AG10803 (cell line): ENCODE data around the gene MAST2.
A peak's percentile ranks its signal among the peaks of the same experiment; 100 is the strongest.

Experiments
- DNase-seq: peaks from one replicate; pipeline ENCODE4 v3.0.0; 2010; ENCODE audit warnings: low read depth
- H3K4me3 ChIP-seq: 2 replicates; pipeline ENCODE4 v1.5.1; 2011; ENCODE audit warnings: mild to moderate bottlenecking, low read length, control low read depth
- TF ChIP-seq, protein P1 (sequence below): conservative IDR thresholded peaks from 2 replicates; pipeline ENCODE4 v1.5.1; 2011; ENCODE audit warnings: mild to moderate bottlenecking, low read length, control low read depth, inconsistent platforms

MAST2 gene

GRCh38 chr1:45979778-45980176 lies 176.4 kb downstream of the MAST2 start:
- H3K4me3 ChIP-seq = no peak overlapping the region
- DNase-seq = no peak

DNA sequence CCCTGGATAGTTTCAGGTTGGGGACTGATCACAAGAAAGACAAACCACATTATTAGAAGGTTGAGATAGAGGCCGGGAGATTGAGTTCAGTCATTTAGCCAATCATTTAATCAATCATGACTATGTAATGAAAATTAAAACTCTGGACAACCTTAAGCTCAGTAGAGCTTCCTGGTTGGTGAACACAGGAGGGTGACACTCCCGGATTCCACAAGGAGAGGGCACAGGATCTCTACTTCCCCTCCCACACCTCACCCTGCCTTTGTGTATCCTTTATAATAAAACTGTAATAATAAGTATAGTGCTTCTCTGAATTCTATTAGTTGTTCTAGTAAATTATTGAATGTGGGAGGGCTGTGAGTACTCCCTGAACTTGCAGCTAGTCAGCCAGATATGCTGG lies 178.9 kb downstream of the MAST2 start:
- H3K4me3 ChIP-seq = no peak overlapping the region
- TF ChIP-seq, protein P1, sequence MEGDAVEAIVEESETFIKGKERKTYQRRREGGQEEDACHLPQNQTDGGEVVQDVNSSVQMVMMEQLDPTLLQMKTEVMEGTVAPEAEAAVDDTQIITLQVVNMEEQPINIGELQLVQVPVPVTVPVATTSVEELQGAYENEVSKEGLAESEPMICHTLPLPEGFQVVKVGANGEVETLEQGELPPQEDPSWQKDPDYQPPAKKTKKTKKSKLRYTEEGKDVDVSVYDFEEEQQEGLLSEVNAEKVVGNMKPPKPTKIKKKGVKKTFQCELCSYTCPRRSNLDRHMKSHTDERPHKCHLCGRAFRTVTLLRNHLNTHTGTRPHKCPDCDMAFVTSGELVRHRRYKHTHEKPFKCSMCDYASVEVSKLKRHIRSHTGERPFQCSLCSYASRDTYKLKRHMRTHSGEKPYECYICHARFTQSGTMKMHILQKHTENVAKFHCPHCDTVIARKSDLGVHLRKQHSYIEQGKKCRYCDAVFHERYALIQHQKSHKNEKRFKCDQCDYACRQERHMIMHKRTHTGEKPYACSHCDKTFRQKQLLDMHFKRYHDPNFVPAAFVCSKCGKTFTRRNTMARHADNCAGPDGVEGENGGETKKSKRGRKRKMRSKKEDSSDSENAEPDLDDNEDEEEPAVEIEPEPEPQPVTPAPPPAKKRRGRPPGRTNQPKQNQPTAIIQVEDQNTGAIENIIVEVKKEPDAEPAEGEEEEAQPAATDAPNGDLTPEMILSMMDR = no peak
- DNase-seq = no peak

More at GRCh38 chr1:45979778-45980176, 176.4 kb downstream of the MAST2 start:
- TF ChIP-seq, protein P1 = no peak

DNA sequence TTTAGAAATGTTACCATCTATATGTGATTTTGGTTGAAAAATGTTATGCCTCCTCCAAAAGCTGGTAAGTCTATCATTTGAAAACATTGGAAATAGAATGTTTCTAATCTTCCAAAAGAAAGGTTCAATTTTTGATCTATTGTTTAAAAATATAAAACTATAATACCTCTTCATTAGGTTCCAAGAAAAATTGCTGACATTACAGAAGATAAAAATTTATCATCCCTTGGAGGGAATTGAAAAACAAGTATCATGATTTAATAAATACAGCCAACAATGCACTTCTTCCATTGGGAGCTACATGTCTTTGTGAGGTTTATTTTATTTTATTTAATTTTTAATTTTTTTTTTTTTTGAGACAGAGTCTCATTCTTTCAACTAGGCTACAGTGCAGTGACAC lies 180.6 kb downstream of the MAST2 start:
- TF ChIP-seq, protein P1 = no peak
- H3K4me3 ChIP-seq = no peak overlapping the region
- no peak for DNase-seq

DNA sequence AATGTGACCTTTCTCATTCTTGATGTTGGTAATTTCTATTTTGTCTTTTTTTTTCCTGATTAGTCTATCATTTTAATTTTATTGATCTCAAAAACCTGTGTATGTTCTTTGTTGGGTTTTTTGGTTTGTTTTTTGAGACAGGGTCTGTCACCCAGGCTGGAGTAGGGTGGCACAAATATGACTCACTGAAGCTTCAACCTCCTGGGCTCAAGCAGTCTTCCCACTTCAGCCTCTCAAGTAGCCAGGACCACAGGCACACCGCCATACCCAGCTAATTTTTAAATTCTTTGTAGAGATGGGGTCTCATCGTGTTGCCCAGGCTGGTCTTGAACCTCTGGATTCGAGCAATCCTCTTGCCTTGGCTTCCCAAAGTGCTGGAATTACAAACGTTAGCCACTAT lies 183.8 kb downstream of the MAST2 start:
- no peak for DNase-seq
- no peak overlapping the region for H3K4me3 ChIP-seq
- TF ChIP-seq, protein P1 = no peak

- TF ChIP-seq, protein P1 = no peak
- DNase-seq = no peak
- no peak overlapping the region for H3K4me3 ChIP-seq
Measured at GRCh38 chr1:45989249-45989648, 185.8 kb downstream of the MAST2 start.

DNA sequence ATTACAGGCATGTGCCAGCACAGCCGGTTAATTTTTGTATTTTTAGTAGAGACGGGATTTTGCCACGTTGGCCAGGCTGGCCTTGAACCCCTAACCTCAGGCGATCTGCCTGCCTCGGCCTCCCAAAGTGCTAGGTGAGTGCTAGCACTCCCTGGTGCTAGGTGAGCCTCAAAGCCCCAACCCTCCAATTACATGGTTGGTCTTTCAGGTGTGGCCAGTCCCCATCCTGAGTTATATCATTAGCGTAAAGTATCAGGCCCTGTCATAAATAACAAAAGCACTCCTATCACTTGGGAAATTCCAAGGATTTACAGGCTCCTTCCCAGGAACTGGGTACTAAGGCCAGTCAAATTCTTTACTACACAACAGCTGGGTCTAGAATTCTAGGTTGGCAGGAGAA lies 191.0 kb downstream of the MAST2 start:
- TF ChIP-seq, protein P1 = no peak
- DNase-seq = no peak
- H3K4me3 ChIP-seq = no peak overlapping the region

DNA sequence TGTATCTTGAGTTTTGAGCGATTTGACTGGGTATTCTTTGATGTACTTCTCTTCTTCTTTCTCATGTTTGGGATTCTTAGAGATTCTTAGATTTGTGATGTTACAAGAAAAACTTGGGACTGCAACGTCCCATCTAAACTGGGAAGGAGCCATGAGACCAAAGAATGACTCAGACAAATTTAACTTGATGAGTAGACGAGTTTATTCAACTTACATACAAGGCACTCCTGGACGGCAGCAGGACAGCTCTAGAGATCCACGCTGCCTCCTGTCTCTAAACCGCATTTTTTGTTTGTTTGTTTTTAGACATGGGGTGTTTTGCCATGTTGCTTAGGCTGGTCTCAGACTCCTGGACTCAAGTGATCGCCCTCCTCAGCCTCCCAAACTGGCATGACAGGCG lies 191.9 kb downstream of the MAST2 start:
- TF ChIP-seq, protein P1 = no peak
- no peak overlapping the region for H3K4me3 ChIP-seq
- peak; percentile 24 for DNase-seq
